Mononuclear cell (primary cell): ENCODE results near the gene NRP2. TPM values are rescaled to one million over a fixed set of nuclear protein-coding genes. Genes with fewer than 3 reads are reported as not detected.

Experiments used
- H3K27me3 ChIP-seq: 2 replicates; pipeline ENCODE4 v1.6.0; 2011; ENCODE audit warnings: low read length, control low read depth; ENCODE audit not compliant: insufficient read depth
- H3K4me1 ChIP-seq: 2 replicates; pipeline ENCODE4 v1.5.1; 2011; ENCODE audit warnings: mild to moderate bottlenecking, low read length, control low read depth; ENCODE audit not compliant: insufficient read depth
- H3K4me3 ChIP-seq: 2 replicates; pipeline ENCODE4 v1.5.1; 2011; ENCODE audit warnings: mild to moderate bottlenecking, low read length, moderate library complexity
- H3K9me3 ChIP-seq: 2 replicates; pipeline ENCODE4 v1.5.1; 2011; ENCODE audit warnings: low read depth, mild to moderate bottlenecking, control low read depth, low read length
- total RNA-seq: library from RNA; depleted of rRNA; stranded (reverse); fragments of >200 nt; gene quantifications from one replicate; pipeline ENCODE4 v1.2.3, GENCODE V29; 2012

NRP2 gene
- total RNA-seq, 1 donor, result 7.5 TPM

- H3K27me3 ChIP-seq, result no peaks in the 10 kb centered on the region
- H3K4me1 ChIP-seq, result peaks cover 25% of the 10 kb centered on the region
- H3K9me3 ChIP-seq, result no peaks in the 10 kb centered on the region
- no peak overlapping the region for H3K4me3 ChIP-seq
These were observed 38.8 kb downstream of the NRP2 start for GRCh38 chr2:205721057-205721449.

DNA sequence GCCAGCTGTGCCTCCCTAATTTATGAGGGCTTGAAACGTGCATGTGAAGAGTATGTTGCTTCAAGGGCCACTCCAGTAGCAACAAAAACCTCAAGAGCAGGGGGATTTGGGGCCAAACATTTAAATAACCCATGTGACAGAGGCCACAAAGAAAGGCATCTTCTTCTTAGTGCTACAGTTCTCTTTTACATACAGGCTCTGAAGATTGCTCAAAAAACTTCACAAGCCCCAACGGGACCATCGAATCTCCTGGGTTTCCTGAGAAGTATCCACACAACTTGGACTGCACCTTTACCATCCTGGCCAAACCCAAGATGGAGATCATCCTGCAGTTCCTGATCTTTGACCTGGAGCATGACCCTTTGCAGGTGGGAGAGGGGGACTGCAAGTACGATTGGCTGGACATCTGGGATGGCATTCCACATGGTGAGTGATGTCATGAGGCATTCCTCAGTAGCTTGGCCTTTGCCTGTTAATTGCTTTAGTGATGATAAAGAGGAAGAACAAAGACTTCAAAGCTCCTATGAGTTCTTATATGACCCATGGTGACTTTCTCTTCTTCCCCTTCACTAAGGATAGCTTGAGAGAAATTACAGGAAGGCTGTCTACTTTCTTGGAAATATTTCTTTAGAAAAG, 40.1 kb downstream of the NRP2 start:
- H3K9me3 ChIP-seq, result no peaks in the 10 kb centered on the region
- no peak overlapping the region for H3K4me3 ChIP-seq
- H3K27me3 ChIP-seq, result no peaks in the 10 kb centered on the region
- peaks cover 25% of the 10 kb centered on the region for H3K4me1 ChIP-seq

DNA sequence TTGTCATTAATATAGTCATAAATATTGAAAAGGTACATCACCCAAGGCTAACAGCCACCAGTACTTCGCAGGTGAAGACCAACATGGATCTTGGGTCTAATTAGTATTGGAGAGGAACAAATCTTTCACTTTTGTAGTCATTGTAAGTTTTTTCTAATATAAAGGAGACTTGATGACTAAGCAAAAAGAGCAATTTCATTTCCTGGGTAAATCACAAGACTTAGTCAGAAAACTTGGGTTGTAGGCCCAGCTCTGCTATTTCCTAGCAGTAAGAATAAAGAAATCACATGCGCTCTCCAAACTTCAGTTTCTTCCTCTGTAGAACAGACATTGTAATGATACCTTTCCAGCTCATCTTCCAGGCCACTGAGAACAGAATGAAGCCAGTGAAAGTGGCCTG, 40.9 kb downstream of the NRP2 start:
- no peaks in the 10 kb centered on the region for H3K9me3 ChIP-seq
- no peaks in the 10 kb centered on the region for H3K27me3 ChIP-seq
- H3K4me3 ChIP-seq, result no peak overlapping the region
- peaks cover 25% of the 10 kb centered on the region for H3K4me1 ChIP-seq

DNA sequence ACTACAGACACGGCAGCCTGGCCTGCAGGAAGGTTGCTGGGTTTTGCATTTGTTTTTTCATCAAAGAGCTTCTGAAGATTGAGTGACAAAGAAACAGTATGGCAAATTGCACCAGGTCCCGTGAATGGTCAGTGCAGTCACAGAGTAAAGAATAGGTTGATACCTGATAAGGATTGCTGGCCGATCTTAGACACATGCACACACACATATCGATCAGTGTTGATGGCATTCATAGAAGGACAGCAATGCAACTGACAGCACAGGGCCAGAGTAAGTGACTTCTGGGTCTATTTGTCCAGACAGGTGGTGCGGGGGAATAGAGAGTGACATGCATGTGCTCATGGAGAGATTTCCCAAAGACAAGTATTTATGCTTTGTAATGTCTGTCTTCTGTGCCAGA, 42.8 kb downstream of the NRP2 start:
- no peaks in the 10 kb centered on the region for H3K27me3 ChIP-seq
- peaks cover 25% of the 10 kb centered on the region for H3K4me1 ChIP-seq
- H3K9me3 ChIP-seq, result no peaks in the 10 kb centered on the region
- no peak overlapping the region for H3K4me3 ChIP-seq

- Histone ChIP-seq H3K4me1 (peaks cover 23% of the 10 kb centered on the region), H3K27me3 (no peaks in the 10 kb centered on the region), H3K4me3 (no peak overlapping the region), H3K9me3 (no peaks in the 10 kb centered on the region)
These were observed 44.2 kb downstream of the NRP2 start for GRCh38 chr2:205726506-205726905.

DNA sequence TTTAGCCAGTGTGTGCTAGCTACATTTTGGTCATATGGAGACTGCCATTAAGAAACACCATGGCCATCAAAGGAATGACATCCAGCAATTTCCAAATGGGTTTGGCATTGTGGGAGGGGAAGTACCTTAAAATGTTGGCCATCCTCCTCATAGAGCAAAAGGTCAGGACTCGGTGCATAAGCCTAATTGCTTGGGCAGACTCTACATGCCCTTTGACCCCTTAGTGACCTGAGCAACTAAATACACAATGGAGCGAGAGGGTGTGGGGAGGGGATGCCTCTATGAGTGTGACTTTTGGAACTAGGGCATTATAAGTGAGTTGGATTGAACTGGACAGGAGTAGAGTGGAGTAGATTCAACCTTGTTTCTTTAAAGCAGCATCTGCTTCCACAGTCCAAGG, 44.9 kb downstream of the NRP2 start:
- Histone ChIP-seq H3K4me1 (peaks cover 16% of the 10 kb centered on the region), H3K4me3 (no peak overlapping the region), H3K27me3 (no peaks in the 10 kb centered on the region), H3K9me3 (no peaks in the 10 kb centered on the region)

- Histone ChIP-seq H3K27me3 (no peaks in the 10 kb centered on the region), H3K4me1 (peaks cover 6% of the 10 kb centered on the region), H3K9me3 (no peaks in the 10 kb centered on the region), H3K4me3 (no peak overlapping the region)
These were observed 46.1 kb downstream of the NRP2 start for GRCh38 chr2:205728366-205728765.

DNA sequence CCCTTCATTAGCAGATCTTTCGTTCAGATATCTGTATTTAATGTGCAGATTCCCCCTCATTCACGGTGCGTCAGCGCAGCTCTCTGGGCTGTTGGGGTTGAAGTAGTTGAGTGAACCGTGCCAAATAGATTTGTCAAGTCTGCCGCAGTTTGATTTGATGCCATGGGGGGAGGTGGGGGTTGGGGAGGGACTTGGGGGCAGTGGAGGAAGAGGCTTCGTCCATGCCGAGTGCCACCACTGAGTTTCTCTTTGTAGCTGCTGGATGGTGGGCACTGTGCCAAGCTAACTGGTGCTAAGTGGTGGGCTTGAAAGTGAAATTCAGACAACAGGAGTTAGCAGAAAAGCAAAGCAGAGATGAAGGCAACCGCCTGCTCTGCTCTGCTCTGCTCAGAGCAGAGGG, 47.9 kb downstream of the NRP2 start:
- no peaks in the 10 kb centered on the region for H3K9me3 ChIP-seq
- H3K27me3 ChIP-seq, result no peaks in the 10 kb centered on the region
- no peaks in the 10 kb centered on the region for H3K4me1 ChIP-seq
- no peak overlapping the region for H3K4me3 ChIP-seq

DNA sequence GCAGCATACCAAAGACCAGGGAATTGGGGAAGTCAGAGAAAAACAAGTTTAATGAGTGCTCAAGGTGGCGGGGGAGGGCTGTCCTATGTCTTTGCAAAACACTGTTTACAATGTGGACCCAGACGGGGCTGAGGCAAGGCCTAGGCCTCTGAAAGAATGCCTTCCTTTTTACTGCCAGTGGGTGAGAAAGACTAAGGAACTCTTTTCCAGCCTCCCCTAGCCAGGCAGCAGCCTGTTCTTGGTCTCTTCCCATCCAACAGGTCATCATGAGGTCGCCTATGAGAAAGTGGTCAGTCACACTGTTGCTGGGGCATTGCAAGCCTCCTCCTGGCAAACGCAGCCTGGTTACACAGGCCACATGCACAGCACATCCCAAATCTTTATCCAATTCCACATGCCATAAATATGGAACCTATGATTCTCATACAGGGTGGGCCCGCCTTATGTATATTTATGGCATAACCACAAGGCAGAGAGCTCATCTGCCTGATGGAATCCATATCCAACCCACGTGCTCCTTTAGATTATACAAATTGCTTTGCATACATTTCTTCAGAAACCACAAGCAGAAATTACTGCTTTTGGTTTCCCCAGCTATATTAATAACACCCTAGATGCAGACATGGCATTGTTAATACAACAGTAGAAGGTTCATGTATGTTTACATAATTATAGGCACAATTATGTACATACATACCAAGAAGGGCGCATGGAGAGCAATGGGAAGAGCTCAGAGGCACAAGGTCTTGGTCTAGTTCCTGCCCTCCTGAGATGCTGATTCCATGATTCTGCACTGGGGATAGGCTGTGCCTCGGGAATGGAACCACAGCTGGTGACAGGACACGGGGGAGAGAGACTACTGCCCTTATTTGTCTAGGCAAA, 48.6 kb downstream of the NRP2 start:
- H3K4me1 ChIP-seq, result no peaks in the 10 kb centered on the region
- H3K27me3 ChIP-seq, result no peaks in the 10 kb centered on the region
- no peaks in the 10 kb centered on the region for H3K9me3 ChIP-seq
- H3K4me3 ChIP-seq, result no peak overlapping the region

DNA sequence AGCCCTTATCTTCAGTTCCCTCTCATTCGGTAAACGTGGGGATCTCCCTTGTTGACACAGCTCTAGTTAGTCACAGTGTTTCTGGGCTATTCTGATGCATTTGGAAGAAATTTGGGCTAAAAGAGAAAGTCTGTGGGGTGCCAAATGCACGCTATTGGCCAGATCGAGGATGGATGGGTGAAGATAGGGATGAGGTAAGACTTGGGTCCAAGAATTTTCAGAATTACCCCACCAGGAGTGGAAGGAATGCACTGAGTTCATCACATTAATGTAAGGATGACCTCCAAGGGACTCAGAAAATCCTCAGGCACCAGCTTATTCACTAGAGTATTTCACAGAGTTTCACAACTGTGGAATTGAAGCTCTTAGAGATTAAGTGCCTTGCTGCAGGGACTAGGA, 49.3 kb downstream of the NRP2 start:
- Histone ChIP-seq H3K4me1 (no peaks in the 10 kb centered on the region), H3K4me3 (no peak overlapping the region), H3K9me3 (no peaks in the 10 kb centered on the region), H3K27me3 (no peaks in the 10 kb centered on the region)

DNA sequence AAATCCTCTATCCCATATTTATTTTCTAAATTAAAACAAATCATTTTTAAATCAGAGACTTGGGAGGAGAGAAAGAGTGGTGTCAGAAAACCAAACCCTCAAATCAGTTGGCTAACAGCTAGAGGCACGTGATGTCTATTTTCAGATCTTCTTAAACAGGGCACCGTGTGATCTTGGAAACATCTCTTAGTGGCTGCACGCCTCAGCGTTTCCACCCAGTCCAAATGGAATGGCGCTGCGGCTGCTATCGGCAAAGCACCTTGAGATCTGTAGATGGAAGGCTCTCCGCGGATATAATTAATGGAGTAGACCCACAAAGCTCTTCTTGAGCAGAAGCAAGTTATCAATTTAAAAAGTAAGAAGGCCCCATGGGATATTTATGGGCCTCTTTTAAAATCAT, 50.0 kb downstream of the NRP2 start:
- no peaks in the 10 kb centered on the region for H3K4me1 ChIP-seq
- no peak overlapping the region for H3K4me3 ChIP-seq
- H3K27me3 ChIP-seq, result no peaks in the 10 kb centered on the region
- no peaks in the 10 kb centered on the region for H3K9me3 ChIP-seq

DNA sequence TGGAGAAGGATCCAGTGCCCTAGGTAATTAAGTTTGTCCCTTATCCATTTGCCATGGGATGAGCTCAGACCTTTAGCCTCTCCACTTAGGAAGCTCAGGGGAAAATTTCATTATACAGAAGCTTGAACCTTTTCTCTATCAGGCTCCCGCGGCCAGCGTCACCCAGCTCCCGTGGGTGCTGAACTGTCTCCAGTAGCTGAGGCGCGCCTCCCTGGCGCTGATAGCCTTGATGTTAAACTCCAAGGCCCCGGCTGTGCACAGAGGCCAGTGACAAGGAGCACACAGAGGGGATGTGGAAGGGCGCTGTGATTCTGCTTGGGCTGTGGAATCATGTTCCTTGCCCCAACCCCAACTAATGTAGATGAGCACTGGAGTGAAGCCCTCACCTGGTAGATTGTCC, 50.8 kb downstream of the NRP2 start:
- Histone ChIP-seq H3K27me3 (no peaks in the 10 kb centered on the region), H3K9me3 (no peaks in the 10 kb centered on the region), H3K4me3 (no peak overlapping the region), H3K4me1 (no peaks in the 10 kb centered on the region)

GRCh38 chr2:205733648-205734047, 51.3 kb downstream of the NRP2 start:
- H3K4me3 ChIP-seq, result no peak overlapping the region
- no peaks in the 10 kb centered on the region for H3K27me3 ChIP-seq
- no peaks in the 10 kb centered on the region for H3K9me3 ChIP-seq
- no peaks in the 10 kb centered on the region for H3K4me1 ChIP-seq

DNA sequence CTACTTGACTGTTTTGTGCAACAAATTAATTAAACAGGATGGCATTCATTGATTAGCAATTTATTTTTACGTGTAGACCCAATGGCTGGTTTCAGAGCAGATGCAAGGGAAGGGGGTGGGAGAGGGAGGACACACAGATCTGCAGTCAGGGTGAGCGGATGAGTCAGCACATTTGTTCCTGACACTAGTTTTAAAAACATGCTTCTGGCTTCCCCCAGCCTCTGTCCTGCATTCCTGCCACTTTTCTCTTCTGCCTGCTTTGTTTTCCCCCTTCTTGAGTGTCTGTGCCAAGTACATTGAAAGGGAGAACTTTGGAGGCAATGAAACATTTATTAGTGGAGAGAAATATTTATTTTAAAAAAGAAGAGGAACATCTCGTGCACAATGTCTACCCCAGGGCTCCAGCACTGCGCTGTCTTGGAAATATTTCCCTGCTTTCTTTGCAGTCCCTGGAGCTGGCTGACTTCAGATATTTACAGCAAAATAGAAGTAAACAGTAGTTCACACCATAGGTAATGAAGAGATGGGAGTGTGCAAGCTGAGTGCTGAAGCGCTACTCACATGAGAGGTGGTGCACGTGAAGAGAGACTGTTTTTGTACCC, 52.2 kb downstream of the NRP2 start:
- Histone ChIP-seq H3K9me3 (no peaks in the 10 kb centered on the region), H3K4me3 (no peak overlapping the region), H3K4me1 (no peaks in the 10 kb centered on the region), H3K27me3 (no peaks in the 10 kb centered on the region)

DNA sequence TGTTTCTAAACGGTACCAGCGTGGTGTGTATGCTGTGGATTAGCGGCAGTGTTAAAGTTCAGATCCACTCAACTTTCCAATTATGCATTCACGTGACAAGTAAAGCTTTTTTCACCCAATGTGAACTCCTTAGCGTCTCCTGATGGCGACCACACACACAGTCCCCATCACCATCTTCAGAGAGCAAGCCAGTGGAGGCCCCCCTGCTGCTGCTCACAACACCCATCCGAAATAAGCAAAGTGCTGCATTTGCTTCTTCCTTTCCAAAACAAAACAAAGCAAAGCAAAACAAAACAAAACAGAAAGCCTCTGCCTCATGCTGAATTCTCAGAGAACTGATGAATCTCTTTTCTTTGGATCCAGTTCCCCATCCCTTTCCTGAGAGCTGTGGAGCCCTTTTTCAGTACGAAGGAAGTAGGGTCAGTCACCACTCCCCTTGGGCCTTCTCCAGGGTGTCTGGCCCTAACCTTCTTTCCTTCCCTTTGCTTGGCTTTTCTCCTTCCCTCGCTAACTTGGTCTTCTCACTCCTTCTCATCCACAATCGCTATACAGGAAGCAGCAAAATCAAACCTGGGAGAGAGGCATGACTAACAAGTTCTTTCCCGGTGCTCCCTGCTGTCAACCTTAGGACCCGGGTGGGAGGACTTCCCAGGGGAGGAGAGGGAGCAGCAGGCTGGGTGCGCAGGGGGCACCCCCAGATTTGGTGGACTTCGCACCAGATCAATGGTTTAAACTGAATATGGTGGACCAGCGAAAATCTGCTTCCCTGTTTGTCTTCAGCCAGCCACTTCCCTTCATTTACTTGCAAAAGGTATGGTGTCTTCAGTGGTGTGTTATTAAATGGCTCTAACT, 56.0 kb downstream of the NRP2 start:
- no peaks in the 10 kb centered on the region for H3K27me3 ChIP-seq
- no peaks in the 10 kb centered on the region for H3K9me3 ChIP-seq
- no peak overlapping the region for H3K4me3 ChIP-seq
- H3K4me1 ChIP-seq, result no peaks in the 10 kb centered on the region
